WERI-Rb-1 (cell line): ENCODE results near the gene NPAS3.

Experiments used
- DNase-seq: peaks from one replicate; pipeline ENCODE4 v3.0.0-alpha.2; 2020
- H3K27ac ChIP-seq: fragments of 250-450 bp; sonication (Bioruptor Pico); 2 replicates; pipeline ENCODE4 v1.5.1; 2020; ENCODE audit warnings: mild to moderate bottlenecking, moderate library complexity
- H3K27me3 ChIP-seq: fragments of 250-450 bp; sonication (Bioruptor Pico); 2 replicates; pipeline ENCODE4 v1.5.1; 2021; ENCODE audit warnings: mild to moderate bottlenecking, low read depth, moderate library complexity; ENCODE audit not compliant: insufficient read depth, severe bottlenecking
- H3K36me3 ChIP-seq: fragments of 250-450 bp; sonication (Bioruptor Pico); 2 replicates; pipeline ENCODE4 v1.5.1; 2020; ENCODE audit warnings: mild to moderate bottlenecking, moderate library complexity
- H3K4me3 ChIP-seq: 2 replicates; pipeline ENCODE4 v1.5.1; 2011; ENCODE audit warnings: low read depth, mild to moderate bottlenecking, control low read depth, low read length
- H3K9me3 ChIP-seq: fragments of 250-450 bp; sonication (Bioruptor Pico); 2 replicates; pipeline ENCODE4 v1.5.1; 2021; ENCODE audit warnings: mild to moderate bottlenecking, moderate library complexity; ENCODE audit not compliant: severe bottlenecking
- CTCF ChIP-seq: IDR thresholded peaks from 2 replicates; pipeline ENCODE4 v1.5.1; 2011; ENCODE audit warnings: low read depth, mild to moderate bottlenecking, control low read depth, inconsistent platforms, low read length

Gene NPAS3

GRCh38 chr14:33464254-33464962 lies 525.7 kb downstream of the NPAS3 start:
- TF ChIP-seq CTCF: no peak
- H3K36me3 ChIP-seq: no peaks in the 10 kb centered on the region
- no peak overlapping the region for H3K27ac ChIP-seq
- no peaks in the 10 kb centered on the region for H3K27me3 ChIP-seq
- no peaks in the 10 kb centered on the region for H3K9me3 ChIP-seq
- H3K4me3 ChIP-seq: no peak overlapping the region
- DNase-seq: no peak

GRCh38 chr14:33465846-33466700 lies 527.4 kb downstream of the NPAS3 start:
- Histone ChIP-seq H3K4me3 (no peak overlapping the region), H3K27ac (no peak overlapping the region), H3K9me3 (no peaks in the 10 kb centered on the region), H3K27me3 (no peaks in the 10 kb centered on the region), H3K36me3 (no peaks in the 10 kb centered on the region)
- DNase-seq: no peak
- no peak for TF ChIP-seq CTCF

DNA sequence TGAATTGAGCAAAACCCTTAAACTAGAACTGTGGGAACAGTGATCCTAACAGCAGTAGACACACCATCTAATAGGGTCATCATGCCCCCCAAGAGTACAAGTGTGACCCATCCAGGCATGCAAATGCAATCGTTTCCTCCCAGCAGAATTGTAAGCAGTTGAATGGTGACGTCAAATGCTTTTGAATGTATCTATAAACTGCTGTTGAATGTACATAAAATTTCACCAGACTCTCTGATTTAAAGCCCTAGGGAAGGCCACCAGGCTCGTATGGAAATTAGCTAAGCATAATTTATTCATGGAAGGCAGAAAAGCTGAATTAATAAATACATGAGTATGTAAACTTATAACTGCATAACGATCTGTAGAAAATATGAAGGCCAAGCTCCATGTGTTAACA lies 529.3 kb downstream of the NPAS3 start:
- H3K4me3 ChIP-seq: no peak overlapping the region
- no peaks in the 10 kb centered on the region for H3K36me3 ChIP-seq
- no peak for DNase-seq
- TF ChIP-seq CTCF: no peak
- H3K27me3 ChIP-seq: no peaks in the 10 kb centered on the region
- no peaks in the 10 kb centered on the region for H3K9me3 ChIP-seq
- no peak overlapping the region for H3K27ac ChIP-seq

DNA sequence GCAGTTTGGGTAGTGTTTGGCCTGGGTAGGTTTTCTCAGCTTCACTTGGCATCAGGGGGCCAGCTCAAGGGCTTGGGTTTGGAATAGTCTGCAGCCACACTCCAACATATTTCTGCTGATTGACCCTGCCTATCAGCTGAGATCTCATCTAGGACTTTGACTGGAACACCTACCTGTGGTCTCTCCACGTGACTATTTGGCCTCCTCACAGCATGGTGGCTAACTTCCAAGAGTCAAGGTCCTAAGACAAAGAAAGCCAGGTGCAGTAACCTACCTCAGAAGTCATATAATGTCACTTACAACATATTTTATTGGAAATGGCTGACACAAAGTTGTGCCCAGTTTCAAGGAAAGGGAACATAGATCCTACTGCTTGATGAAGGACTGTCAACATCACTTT lies 531.2 kb downstream of the NPAS3 start:
- H3K36me3 ChIP-seq: no peaks in the 10 kb centered on the region
- H3K4me3 ChIP-seq: no peak overlapping the region
- no peak for DNase-seq
- no peaks in the 10 kb centered on the region for H3K9me3 ChIP-seq
- H3K27ac ChIP-seq: no peak overlapping the region
- H3K27me3 ChIP-seq: no peaks in the 10 kb centered on the region
- no peak for TF ChIP-seq CTCF

- DNase-seq: no peak
- no peak for TF ChIP-seq CTCF
- no peaks in the 10 kb centered on the region for H3K27me3 ChIP-seq
- no peaks in the 10 kb centered on the region for H3K36me3 ChIP-seq
- no peak overlapping the region for H3K27ac ChIP-seq
- no peaks in the 10 kb centered on the region for H3K9me3 ChIP-seq
- H3K4me3 ChIP-seq: no peak overlapping the region
Observed at GRCh38 chr14:33471776-33472175, 533.1 kb downstream of the NPAS3 start.
